GM23338 (cell line): ENCODE measurements around the gene CTAGE1.

Experiments
- CREB1 ChIP-seq: fragments of 250-450 bp; sonication (Bioruptor Pico); IDR thresholded peaks from 2 replicates; pipeline ENCODE4 v1.5.0; 2020; ENCODE audit warnings: low read depth, mild to moderate bottlenecking, moderate library complexity
- CTCF ChIP-seq, 2 experiments: fragments of 200-600 bp in 1 of 2; sonication (generic) in 1 of 2; conservative IDR thresholded peaks; 2 replicates each; pipeline versions ENCODE4 v1.5.1 to v1.6.1; 2016 to 2017; ENCODE audit warnings: antibody characterized with exemption in 2 of 2, low read depth in 2 of 2, mild to moderate bottlenecking in 2 of 2, moderate library complexity in 1 of 2
- EZH2 ChIP-seq: fragments of 200-600 bp; sonication (generic); IDR thresholded peaks from one replicate; pipeline ENCODE4 v1.8.0; 2017; ENCODE audit warnings: antibody characterized with exemption, mild to moderate bottlenecking, low read depth; ENCODE audit not compliant: unreplicated experiment
- EZH2phosphoT487 ChIP-seq: fragments of 200-600 bp; sonication (generic); IDR thresholded peaks from one replicate; pipeline ENCODE4 v1.8.1; 2018; ENCODE audit warnings: antibody characterized with exemption; ENCODE audit not compliant: unreplicated experiment
- JUNB ChIP-seq: IDR thresholded peaks from one replicate; pipeline ENCODE4 v1.6.1; 2016; ENCODE audit warnings: antibody characterized with exemption; ENCODE audit not compliant: unreplicated experiment
- NANOG ChIP-seq: IDR thresholded peaks from 2 replicates; pipeline ENCODE4 v1.6.1; 2016; ENCODE audit warnings: antibody characterized with exemption, borderline replicate concordance
- POLR2AphosphoS5 ChIP-seq: IDR thresholded peaks from 2 replicates; pipeline ENCODE4 v1.6.1; 2016; ENCODE audit warnings: antibody characterized with exemption, low read depth
- STAT1 ChIP-seq: IDR thresholded peaks from one replicate; pipeline ENCODE4 v1.6.1; 2016; ENCODE audit warnings: antibody characterized with exemption; ENCODE audit not compliant: unreplicated experiment
- ZNF114 ChIP-seq: fragments of 250-450 bp; sonication (Bioruptor Pico); IDR thresholded peaks from 2 replicates; pipeline ENCODE4 v1.5.0; 2020; ENCODE audit warnings: mild to moderate bottlenecking, moderate library complexity
- ZNF331 ChIP-seq: fragments of 250-450 bp; sonication (Bioruptor Pico); IDR thresholded peaks from 2 replicates; pipeline ENCODE4 v1.5.0; 2020; ENCODE audit warnings: low read depth, mild to moderate bottlenecking, moderate library complexity
- TF ChIP-seq, protein P1 (sequence below): IDR thresholded peaks from one replicate; pipeline ENCODE4 v1.6.1; 2018; ENCODE audit warnings: antibody characterized with exemption; ENCODE audit not compliant: unreplicated experiment
- TF ChIP-seq, protein P2 (sequence below): IDR thresholded peaks from 2 replicates; pipeline ENCODE4 v1.6.1; 2016; ENCODE audit warnings: antibody characterized with exemption

GRCh38 chr18:22409445-22409844 is 8.3 kb downstream of the CTAGE1 start:
- no peak for TF ChIP-seq CTCF (conservative IDR thresholded peaks at IDR 0.05; ENCODE audit: low read depth in 2 of 2)
- TF ChIP-seq STAT1, result no peak
- no peak for TF ChIP-seq CREB1 (CRISPR knock-in tag)
- TF ChIP-seq EZH2, result no peak
- TF ChIP-seq JUNB, result no peak
- TF ChIP-seq POLR2AphosphoS5, result no peak
- TF ChIP-seq, protein P1, sequence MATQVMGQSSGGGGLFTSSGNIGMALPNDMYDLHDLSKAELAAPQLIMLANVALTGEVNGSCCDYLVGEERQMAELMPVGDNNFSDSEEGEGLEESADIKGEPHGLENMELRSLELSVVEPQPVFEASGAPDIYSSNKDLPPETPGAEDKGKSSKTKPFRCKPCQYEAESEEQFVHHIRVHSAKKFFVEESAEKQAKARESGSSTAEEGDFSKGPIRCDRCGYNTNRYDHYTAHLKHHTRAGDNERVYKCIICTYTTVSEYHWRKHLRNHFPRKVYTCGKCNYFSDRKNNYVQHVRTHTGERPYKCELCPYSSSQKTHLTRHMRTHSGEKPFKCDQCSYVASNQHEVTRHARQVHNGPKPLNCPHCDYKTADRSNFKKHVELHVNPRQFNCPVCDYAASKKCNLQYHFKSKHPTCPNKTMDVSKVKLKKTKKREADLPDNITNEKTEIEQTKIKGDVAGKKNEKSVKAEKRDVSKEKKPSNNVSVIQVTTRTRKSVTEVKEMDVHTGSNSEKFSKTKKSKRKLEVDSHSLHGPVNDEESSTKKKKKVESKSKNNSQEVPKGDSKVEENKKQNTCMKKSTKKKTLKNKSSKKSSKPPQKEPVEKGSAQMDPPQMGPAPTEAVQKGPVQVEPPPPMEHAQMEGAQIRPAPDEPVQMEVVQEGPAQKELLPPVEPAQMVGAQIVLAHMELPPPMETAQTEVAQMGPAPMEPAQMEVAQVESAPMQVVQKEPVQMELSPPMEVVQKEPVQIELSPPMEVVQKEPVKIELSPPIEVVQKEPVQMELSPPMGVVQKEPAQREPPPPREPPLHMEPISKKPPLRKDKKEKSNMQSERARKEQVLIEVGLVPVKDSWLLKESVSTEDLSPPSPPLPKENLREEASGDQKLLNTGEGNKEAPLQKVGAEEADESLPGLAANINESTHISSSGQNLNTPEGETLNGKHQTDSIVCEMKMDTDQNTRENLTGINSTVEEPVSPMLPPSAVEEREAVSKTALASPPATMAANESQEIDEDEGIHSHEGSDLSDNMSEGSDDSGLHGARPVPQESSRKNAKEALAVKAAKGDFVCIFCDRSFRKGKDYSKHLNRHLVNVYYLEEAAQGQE, result no peak
- TF ChIP-seq ZNF331 (CRISPR knock-in tag), result no peak
- TF ChIP-seq EZH2phosphoT487, result no peak
- no peak for TF ChIP-seq ZNF114 (CRISPR knock-in tag)
- TF ChIP-seq, protein P2, sequence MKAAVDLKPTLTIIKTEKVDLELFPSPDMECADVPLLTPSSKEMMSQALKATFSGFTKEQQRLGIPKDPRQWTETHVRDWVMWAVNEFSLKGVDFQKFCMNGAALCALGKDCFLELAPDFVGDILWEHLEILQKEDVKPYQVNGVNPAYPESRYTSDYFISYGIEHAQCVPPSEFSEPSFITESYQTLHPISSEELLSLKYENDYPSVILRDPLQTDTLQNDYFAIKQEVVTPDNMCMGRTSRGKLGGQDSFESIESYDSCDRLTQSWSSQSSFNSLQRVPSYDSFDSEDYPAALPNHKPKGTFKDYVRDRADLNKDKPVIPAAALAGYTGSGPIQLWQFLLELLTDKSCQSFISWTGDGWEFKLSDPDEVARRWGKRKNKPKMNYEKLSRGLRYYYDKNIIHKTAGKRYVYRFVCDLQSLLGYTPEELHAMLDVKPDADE, result no peak
- no peak for TF ChIP-seq NANOG
